Esophagus muscularis mucosa (tissue), 3 donors: Measurements from ENCODE around the gene ABCC8.

Source experiments
- POLR2AphosphoS5 ChIP-seq, 2 donors: sonication (generic); formaldehyde crosslinking; IDR thresholded peaks; one replicate each; pipeline ENCODE4 v1.6.1; 2017; ENCODE audit warnings: antibody characterized with exemption in 2 of 2
- TF ChIP-seq, protein P1 (sequence below), 3 experiments: fragments of 200-600 bp in 2 of 3; fragments of 450-650 bp in 1 of 3; sonication (generic) in 2 of 3; IDR thresholded peaks; one replicate each; pipeline ENCODE4 v1.5.1; 2017 to 2019; ENCODE audit warnings: antibody characterized with exemption in 3 of 3, mild to moderate bottlenecking in 2 of 3, moderate library complexity in 1 of 3

DNA sequence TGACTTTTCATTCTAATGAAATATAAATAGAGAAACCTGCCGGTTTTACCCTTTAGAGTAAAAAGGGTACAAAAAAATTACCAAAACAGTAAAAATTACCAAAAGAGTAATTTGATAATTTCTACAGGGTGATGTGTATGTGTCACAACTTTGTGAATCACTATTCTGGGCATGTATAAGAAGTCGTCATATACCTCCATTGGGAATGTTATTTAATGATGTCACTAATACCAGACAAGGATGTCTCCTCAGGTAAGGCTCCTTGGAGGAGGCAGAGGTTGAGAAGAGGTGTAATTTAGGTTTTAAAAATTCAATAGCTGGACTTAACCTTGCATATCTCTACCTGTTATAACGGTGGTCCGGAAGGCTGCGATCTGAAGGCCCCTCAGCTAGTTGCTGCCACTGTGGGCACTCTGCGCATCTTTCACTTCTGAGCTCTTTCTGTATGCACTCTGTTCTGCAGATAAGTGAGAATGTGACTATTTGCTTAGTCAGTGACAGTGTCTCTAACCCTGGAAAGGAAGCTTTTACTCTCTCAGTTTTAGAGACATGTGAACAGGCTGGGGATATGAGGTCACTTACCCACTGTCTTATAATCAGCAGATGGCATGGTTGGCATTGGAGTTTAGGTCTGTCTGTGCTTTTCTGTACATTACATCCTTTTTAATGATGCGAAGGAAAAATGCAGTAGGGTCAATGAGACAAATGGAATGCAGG lies 126.0 kb downstream of the ABCC8 start:
- no peak for TF ChIP-seq POLR2AphosphoS5 (IDR thresholded peaks at IDR 0.05)
- TF ChIP-seq, protein P1, sequence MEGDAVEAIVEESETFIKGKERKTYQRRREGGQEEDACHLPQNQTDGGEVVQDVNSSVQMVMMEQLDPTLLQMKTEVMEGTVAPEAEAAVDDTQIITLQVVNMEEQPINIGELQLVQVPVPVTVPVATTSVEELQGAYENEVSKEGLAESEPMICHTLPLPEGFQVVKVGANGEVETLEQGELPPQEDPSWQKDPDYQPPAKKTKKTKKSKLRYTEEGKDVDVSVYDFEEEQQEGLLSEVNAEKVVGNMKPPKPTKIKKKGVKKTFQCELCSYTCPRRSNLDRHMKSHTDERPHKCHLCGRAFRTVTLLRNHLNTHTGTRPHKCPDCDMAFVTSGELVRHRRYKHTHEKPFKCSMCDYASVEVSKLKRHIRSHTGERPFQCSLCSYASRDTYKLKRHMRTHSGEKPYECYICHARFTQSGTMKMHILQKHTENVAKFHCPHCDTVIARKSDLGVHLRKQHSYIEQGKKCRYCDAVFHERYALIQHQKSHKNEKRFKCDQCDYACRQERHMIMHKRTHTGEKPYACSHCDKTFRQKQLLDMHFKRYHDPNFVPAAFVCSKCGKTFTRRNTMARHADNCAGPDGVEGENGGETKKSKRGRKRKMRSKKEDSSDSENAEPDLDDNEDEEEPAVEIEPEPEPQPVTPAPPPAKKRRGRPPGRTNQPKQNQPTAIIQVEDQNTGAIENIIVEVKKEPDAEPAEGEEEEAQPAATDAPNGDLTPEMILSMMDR (IDR thresholded peaks at IDR 0.05) = no peak
